ENCODE results near the gene CACNA1B. TPM values are rescaled to one million over a fixed set of nuclear protein-coding genes. Genes with fewer than 3 reads are reported as not detected.

The CACNA1B gene
- total RNA-seq, 1 experiment from 2014 or later: 7.8 TPM

GRCh38 chr9:137912671-137913070 is 35.1 kb downstream of the CACNA1B start:
- Histone ChIP-seq H3K18ac (ENCODE audit: insufficient read length, low read depth, low read length) (no peak overlapping the region), H4K8ac (replicated peaks; ENCODE audit: insufficient read length, low read depth, low read length) (no peak overlapping the region), H3K4ac (ENCODE audit: low read depth, low read length) (no peak overlapping the region), H3K9me3 (ENCODE audit: control insufficient read depth, low read depth, low read length) (no peaks in the 10 kb centered on the region), H4K91ac (ENCODE audit: insufficient read length, low read depth, low read length) (no peak overlapping the region), H3K23me2 (ENCODE audit: insufficient read length, low read depth, low read length, poor library complexity, severe bottlenecking) (no peaks in the 10 kb centered on the region), H2BK120ac (ENCODE audit: low read depth, low read length, poor library complexity, severe bottlenecking) (no peak overlapping the region), H3K14ac (ENCODE audit: insufficient read depth, low read length) (no peak overlapping the region), H3K79me2 (ENCODE audit: insufficient read depth, low read length) (no peaks in the 10 kb centered on the region), H2AFZ (ENCODE audit: low read length) (no peak overlapping the region), H3K23ac (ENCODE audit: insufficient read length, low read depth, low read length) (no peak overlapping the region), H3K4me1 (ENCODE audit: insufficient read depth, low read length) (no peaks in the 10 kb centered on the region), H3K56ac (ENCODE audit: insufficient read length, low read depth, low read length) (no peak overlapping the region), H3K27me3 (ENCODE audit: insufficient read depth, low read length) (no peaks in the 10 kb centered on the region), H4K20me1 (ENCODE audit: control insufficient read depth, insufficient read depth, insufficient read length) (no peaks in the 10 kb centered on the region), H2BK20ac (ENCODE audit: low read depth, low read length, poor library complexity, severe bottlenecking) (no peak overlapping the region), H3K4me2 (ENCODE audit: insufficient read depth, insufficient read length, low read length) (no peak overlapping the region), H4K5ac (ENCODE audit: insufficient read length, low read depth, low read length) (no peak overlapping the region), H3K27ac (ENCODE audit: insufficient read length, low read depth, low read length) (no peak overlapping the region), H2AK5ac (ENCODE audit: insufficient read length, low read length) (no peak overlapping the region), H2BK5ac (ENCODE audit: insufficient read length, low read length) (no peak overlapping the region), H3K9ac (ENCODE audit: extremely low read depth, insufficient read length, low read length) (no peak overlapping the region), H3T11ph (ENCODE audit: low read length) (no peak overlapping the region), H3K79me1 (ENCODE audit: insufficient read depth, low read depth, low read length, poor library complexity, severe bottlenecking) (no peaks in the 10 kb centered on the region), H2BK15ac (ENCODE audit: low read depth, low read length) (no peak overlapping the region), H2BK12ac (ENCODE audit: insufficient read length, low read depth, low read length) (no peak overlapping the region)
- DNase-seq: no peak
- no peaks in the 10 kb centered on the region for H3K9me3 Mint-ChIP-seq
- peaks cover 15 to 28% (median 19%) of the 10 kb centered on the region in 3 experiments for H3K36me3 Mint-ChIP-seq (ENCODE audit: insufficient read depth in 1 of 3, low read depth in 3 of 3)
- WGBS (ENCODE audit: extremely low coverage, insufficient read length, low lambda C conversion rate): no CpG with 5 or more reads among the region's 3 CpGs
- TF ChIP-seq CTCF (conservative IDR thresholded peaks at IDR 0.05): no peak
- H3K27me3 Mint-ChIP-seq (ENCODE audit: low read depth): no peaks in the 10 kb centered on the region; the same call in 1 of the 2 replicates
- no peaks in the 10 kb centered on the region for H3K4me1 Mint-ChIP-seq
- no peak overlapping the region for H3K27ac Mint-ChIP-seq
- H3K4me3 Mint-ChIP-seq: no peak overlapping the region
